Neural progenitor cell (in vitro differentiated cells): ENCODE measurements around the gene NKTR. TPM values are rescaled to one million over a fixed set of nuclear protein-coding genes. Genes with fewer than 3 reads are reported as not detected.
A peak's percentile ranks its signal among the peaks of the same experiment; 100 is the strongest.

Experiments used
- DNase-seq: peaks from one replicate; pipeline ENCODE4 v3.0.0-alpha.2; 2016; ENCODE audit warnings: low spot score
- H2AFZ ChIP-seq: fragments of 200-600 bp; sonication (generic); replicated peaks from 2 replicates; pipeline ENCODE4 v1.6.1; 2016; ENCODE audit warnings: antibody characterized with exemption
- H3F3A ChIP-seq: fragments of 200-600 bp; sonication (generic); 2 replicates; pipeline ENCODE4 v1.6.1; 2016; ENCODE audit warnings: antibody characterized with exemption, low read depth
- H3K27ac ChIP-seq: fragments of 200-600 bp; sonication (generic); 2 replicates; pipeline ENCODE4 v1.5.1; 2016; ENCODE audit warnings: mild to moderate bottlenecking
- H3K27me3 ChIP-seq: fragments of 200-600 bp; sonication (generic); 2 replicates; pipeline ENCODE4 v1.6.1; 2016; ENCODE audit warnings: mild to moderate bottlenecking, moderate library complexity
- H3K36me3 ChIP-seq: fragments of 200-600 bp; sonication (generic); 2 replicates; pipeline ENCODE4 v1.5.1; 2016
- H3K4me1 ChIP-seq: fragments of 200-600 bp; sonication (generic); 2 replicates; pipeline ENCODE4 v1.6.1; 2016; ENCODE audit warnings: mixed run types
- H3K4me2 ChIP-seq: fragments of 200-600 bp; sonication (generic); 2 replicates; pipeline ENCODE4 v1.6.1; 2016
- H3K4me3 ChIP-seq: fragments of 200-600 bp; sonication (generic); 2 replicates; pipeline ENCODE4 v1.5.1; 2016
- H3K79me2 ChIP-seq: fragments of 200-600 bp; sonication (generic); 2 replicates; pipeline ENCODE4 v1.6.1; 2016; ENCODE audit warnings: low read depth
- H3K9ac ChIP-seq: fragments of 200-600 bp; sonication (generic); 2 replicates; pipeline ENCODE4 v1.6.1; 2016
- H3K9me3 ChIP-seq: fragments of 200-600 bp; sonication (generic); 2 replicates; pipeline ENCODE4 v1.5.1; 2016; ENCODE audit warnings: low read depth
- H4K20me1 ChIP-seq: fragments of 200-600 bp; sonication (generic); 2 replicates; pipeline ENCODE4 v1.6.1; 2016; ENCODE audit warnings: low read depth
- H3K27ac Mint-ChIP-seq: 3 replicates; pipeline ENCODE4 v1.8.0; 2021; ENCODE audit warnings: mixed read lengths
- H3K27me3 Mint-ChIP-seq: 2 replicates; pipeline ENCODE4 v1.8.0; 2022; ENCODE audit warnings: low read depth, mild to moderate bottlenecking, inconsistent platforms, moderate library complexity, mixed read lengths; ENCODE audit not compliant: insufficient read depth
- H3K36me3 Mint-ChIP-seq: 3 replicates; pipeline ENCODE4 v1.8.0; 2021; ENCODE audit warnings: mixed read lengths
- H3K4me1 Mint-ChIP-seq: 3 replicates; pipeline ENCODE4 v1.8.0; 2021; ENCODE audit warnings: mixed read lengths
- H3K4me3 Mint-ChIP-seq: 3 replicates; pipeline ENCODE4 v1.8.0; 2021; ENCODE audit warnings: mild to moderate bottlenecking, moderate library complexity, mixed read lengths
- H3K9me3 Mint-ChIP-seq: 3 replicates; pipeline ENCODE4 v1.8.0; 2020; ENCODE audit warnings: mixed read lengths
- EZH2 ChIP-seq: fragments of 200-600 bp; sonication (generic); IDR thresholded peaks from 2 replicates; pipeline ENCODE4 v1.6.1; 2017; ENCODE audit warnings: antibody characterized with exemption, mild to moderate bottlenecking, moderate library complexity
- EZH2phosphoT487 ChIP-seq: fragments of 200-600 bp; sonication (generic); IDR thresholded peaks from 2 replicates; pipeline ENCODE4 v1.6.1; 2017; ENCODE audit warnings: antibody characterized with exemption
- total RNA-seq: library from RNA; depleted of rRNA; stranded (reverse); fragments of >200 nt; gene quantifications from 2 replicates; pipeline ENCODE4 v1.2.3, GENCODE V29; 2015; ENCODE audit warnings: low replicate concordance
- TF ChIP-seq, protein P1 (sequence below): fragments of 200-600 bp; sonication (generic); IDR thresholded peaks from 2 replicates; pipeline ENCODE4 v1.5.1; 2017; ENCODE audit warnings: antibody characterized with exemption, mild to moderate bottlenecking

Gene NKTR
- total RNA-seq, 1 donor from 2014 or later: 190 TPM

DNA sequence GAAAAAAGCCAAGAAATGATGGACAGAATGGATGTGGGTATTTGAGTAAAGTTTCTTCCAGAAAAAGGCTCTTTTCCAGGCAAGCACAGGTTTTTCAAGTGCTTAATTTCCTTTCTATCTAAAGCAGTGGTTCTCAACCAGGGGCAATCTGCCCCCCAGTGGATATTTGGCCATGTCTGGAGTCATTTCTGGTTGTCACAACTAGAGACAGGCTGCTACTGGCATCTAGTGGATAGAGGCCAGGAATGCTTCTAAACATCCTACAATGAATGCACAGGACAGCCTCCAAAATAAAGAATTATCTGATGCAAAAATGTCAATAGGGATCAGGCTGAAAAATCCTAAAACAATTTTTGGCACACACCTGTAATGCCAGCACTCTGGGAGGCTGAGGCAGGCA, 42.6 kb upstream of the NKTR start:
- Histone ChIP-seq H3K27ac (no peak overlapping the region), H4K20me1 (no peaks in the 10 kb centered on the region), H2AFZ (no peak overlapping the region), H3K79me2 (no peaks in the 10 kb centered on the region), H3F3A (no peaks in the 10 kb centered on the region), H3K9ac (no peak overlapping the region), H3K4me1 (no peaks in the 10 kb centered on the region), H3K4me2 (no peak overlapping the region), H3K4me3 (no peak overlapping the region), H3K36me3 (peaks cover under 1% of the 10 kb centered on the region), H3K9me3 (no peaks in the 10 kb centered on the region), H3K27me3 (no peaks in the 10 kb centered on the region)
- Mint-ChIP-seq H3K27me3 (no peaks in the 10 kb centered on the region), H3K4me3 (no peak overlapping the region), H3K4me1 (no peaks in the 10 kb centered on the region), H3K9me3 (no peaks in the 10 kb centered on the region), H3K27ac (no peak overlapping the region), H3K36me3 (peaks cover 20% of the 10 kb centered on the region)
- TF ChIP-seq, protein P1, sequence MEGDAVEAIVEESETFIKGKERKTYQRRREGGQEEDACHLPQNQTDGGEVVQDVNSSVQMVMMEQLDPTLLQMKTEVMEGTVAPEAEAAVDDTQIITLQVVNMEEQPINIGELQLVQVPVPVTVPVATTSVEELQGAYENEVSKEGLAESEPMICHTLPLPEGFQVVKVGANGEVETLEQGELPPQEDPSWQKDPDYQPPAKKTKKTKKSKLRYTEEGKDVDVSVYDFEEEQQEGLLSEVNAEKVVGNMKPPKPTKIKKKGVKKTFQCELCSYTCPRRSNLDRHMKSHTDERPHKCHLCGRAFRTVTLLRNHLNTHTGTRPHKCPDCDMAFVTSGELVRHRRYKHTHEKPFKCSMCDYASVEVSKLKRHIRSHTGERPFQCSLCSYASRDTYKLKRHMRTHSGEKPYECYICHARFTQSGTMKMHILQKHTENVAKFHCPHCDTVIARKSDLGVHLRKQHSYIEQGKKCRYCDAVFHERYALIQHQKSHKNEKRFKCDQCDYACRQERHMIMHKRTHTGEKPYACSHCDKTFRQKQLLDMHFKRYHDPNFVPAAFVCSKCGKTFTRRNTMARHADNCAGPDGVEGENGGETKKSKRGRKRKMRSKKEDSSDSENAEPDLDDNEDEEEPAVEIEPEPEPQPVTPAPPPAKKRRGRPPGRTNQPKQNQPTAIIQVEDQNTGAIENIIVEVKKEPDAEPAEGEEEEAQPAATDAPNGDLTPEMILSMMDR: peak; percentile 15
- no peak for TF ChIP-seq EZH2phosphoT487
- no peak for DNase-seq

GRCh38 chr3:42562047-42562907, 38.2 kb upstream of the NKTR start:
- Mint-ChIP-seq H3K27ac (no peak overlapping the region), H3K4me3 (no peak overlapping the region), H3K4me1 (no peaks in the 10 kb centered on the region), H3K9me3 (no peaks in the 10 kb centered on the region), H3K27me3 (no peaks in the 10 kb centered on the region), H3K36me3 (peaks cover 22% of the 10 kb centered on the region)
- no peaks in the 10 kb centered on the region for H3K27me3 ChIP-seq
- no peaks in the 10 kb centered on the region for H3K4me1 ChIP-seq
- peaks cover 1% of the 10 kb centered on the region for H3K36me3 ChIP-seq
- no peak overlapping the region for H3K9ac ChIP-seq
- DNase-seq: no peak
- H4K20me1 ChIP-seq: no peaks in the 10 kb centered on the region
- no peak overlapping the region for H2AFZ ChIP-seq
- H3F3A ChIP-seq: no peaks in the 10 kb centered on the region
- no peak overlapping the region for H3K4me2 ChIP-seq
- no peaks in the 10 kb centered on the region for H3K79me2 ChIP-seq
- H3K9me3 ChIP-seq: no peaks in the 10 kb centered on the region
- TF ChIP-seq EZH2 (no peak), EZH2phosphoT487 (no peak)
- TF ChIP-seq, protein P1: no peak
- no peak overlapping the region for H3K27ac ChIP-seq
- H3K4me3 ChIP-seq: no peak overlapping the region

DNA sequence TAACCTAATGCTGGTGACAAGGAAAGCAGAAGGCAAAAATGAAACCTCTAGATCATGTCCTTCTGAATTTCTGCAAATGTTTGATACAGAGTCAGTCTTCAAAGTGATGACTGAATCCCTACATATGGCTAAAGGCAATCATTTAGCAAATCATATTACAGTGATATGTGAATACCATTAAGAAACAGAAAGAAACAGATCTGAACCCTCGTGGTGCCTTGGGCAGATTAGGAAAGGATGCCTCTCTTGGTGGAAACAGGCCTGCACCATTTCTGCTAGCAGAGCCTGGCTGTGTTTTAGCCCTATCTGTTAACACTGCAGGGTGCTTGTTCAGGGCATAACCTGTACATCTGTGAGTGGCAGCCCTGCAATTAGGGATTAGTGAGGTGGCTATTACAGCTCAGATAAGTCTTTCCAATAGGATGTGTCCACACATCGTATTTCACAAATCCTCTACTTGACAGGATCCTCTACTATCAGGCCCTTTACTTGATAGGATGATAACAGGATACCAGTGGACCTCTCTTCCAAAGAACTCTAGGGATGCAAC, 30.8 kb upstream of the NKTR start:
- Histone ChIP-seq H3K36me3 (peaks cover 3% of the 10 kb centered on the region), H3K27me3 (no peaks in the 10 kb centered on the region), H4K20me1 (no peaks in the 10 kb centered on the region), H3K4me3 (no peak overlapping the region), H3K9me3 (no peaks in the 10 kb centered on the region), H2AFZ (no peak overlapping the region), H3K9ac (peak overlapping the region; percentile 16), H3K4me1 (no peaks in the 10 kb centered on the region), H3K27ac (no peak overlapping the region), H3F3A (no peaks in the 10 kb centered on the region), H3K4me2 (no peak overlapping the region), H3K79me2 (peaks cover 33% of the 10 kb centered on the region)
- peaks cover 4% of the 10 kb centered on the region for H3K4me1 Mint-ChIP-seq
- TF ChIP-seq, protein P1: no peak
- TF ChIP-seq EZH2: no peak
- TF ChIP-seq EZH2phosphoT487: no peak
- no peak overlapping the region for H3K4me3 Mint-ChIP-seq
- peaks cover 8% of the 10 kb centered on the region for H3K9me3 Mint-ChIP-seq
- H3K36me3 Mint-ChIP-seq: peaks cover 36% of the 10 kb centered on the region
- H3K27ac Mint-ChIP-seq: no peak overlapping the region
- no peak for DNase-seq
- H3K27me3 Mint-ChIP-seq: no peaks in the 10 kb centered on the region
